ENCODE measurements around the gene SLC37A2.

SLC37A2 gene

DNA sequence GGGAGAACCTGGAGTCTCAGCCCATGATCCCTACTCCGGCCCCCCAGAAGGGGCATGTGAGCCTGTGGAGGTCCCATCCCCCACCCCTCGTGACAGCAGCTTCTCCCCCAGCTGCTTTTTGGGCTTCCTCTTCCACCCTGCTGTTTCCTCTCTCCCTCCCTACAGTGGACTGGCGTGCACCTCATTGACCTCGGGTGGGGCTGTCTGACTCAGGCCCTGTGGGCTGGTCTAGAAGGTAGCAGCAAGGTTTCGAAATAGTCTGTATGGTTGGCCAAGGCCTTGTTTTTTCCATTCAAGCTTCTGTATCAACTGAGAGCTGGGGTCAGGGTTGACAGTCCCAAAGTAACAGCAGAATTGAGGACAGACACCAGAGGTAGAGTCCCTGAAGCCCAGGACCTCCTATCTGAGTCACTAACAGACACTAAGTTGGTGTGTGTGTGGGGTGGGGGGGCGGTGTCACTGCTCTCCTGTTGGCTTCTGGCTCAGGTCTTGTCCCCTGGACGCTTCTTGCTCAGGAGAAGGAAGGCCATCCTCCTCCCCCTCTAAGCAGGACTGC lies 7.7 kb downstream of the SLC37A2 start:
- no peak for DNase-seq (ENCODE audit: extremely low read depth, low read depth)
- TF ChIP-seq, protein P1, sequence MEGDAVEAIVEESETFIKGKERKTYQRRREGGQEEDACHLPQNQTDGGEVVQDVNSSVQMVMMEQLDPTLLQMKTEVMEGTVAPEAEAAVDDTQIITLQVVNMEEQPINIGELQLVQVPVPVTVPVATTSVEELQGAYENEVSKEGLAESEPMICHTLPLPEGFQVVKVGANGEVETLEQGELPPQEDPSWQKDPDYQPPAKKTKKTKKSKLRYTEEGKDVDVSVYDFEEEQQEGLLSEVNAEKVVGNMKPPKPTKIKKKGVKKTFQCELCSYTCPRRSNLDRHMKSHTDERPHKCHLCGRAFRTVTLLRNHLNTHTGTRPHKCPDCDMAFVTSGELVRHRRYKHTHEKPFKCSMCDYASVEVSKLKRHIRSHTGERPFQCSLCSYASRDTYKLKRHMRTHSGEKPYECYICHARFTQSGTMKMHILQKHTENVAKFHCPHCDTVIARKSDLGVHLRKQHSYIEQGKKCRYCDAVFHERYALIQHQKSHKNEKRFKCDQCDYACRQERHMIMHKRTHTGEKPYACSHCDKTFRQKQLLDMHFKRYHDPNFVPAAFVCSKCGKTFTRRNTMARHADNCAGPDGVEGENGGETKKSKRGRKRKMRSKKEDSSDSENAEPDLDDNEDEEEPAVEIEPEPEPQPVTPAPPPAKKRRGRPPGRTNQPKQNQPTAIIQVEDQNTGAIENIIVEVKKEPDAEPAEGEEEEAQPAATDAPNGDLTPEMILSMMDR (IDR thresholded peaks at IDR 0.05; ENCODE audit: low read depth, low read length) = no peak

DNA sequence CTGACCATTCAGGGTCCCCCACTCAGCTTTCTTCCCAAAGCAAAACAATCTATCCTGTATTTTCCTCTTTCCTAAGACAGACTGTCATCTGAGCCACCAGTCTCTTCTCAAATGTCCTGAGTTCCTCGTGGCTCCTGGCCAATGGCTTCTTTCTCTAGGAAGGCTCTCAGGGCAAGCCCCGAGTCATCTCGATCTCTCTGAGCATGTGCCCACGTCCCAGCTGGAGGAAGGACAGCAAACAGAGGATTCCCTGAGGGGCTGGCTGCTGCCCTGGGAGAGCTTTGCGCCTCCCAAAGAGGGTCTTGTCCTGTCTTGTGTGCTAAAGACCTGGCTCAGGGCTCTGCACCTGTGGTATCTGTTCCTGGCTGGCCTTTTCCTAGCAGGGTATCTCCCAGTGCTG lies 8.3 kb downstream of the SLC37A2 start:
- no peak for DNase-seq (ENCODE audit: extremely low read depth, low read depth)
- TF ChIP-seq, protein P1 (IDR thresholded peaks at IDR 0.05; ENCODE audit: low read depth, low read length) = no peak

DNA sequence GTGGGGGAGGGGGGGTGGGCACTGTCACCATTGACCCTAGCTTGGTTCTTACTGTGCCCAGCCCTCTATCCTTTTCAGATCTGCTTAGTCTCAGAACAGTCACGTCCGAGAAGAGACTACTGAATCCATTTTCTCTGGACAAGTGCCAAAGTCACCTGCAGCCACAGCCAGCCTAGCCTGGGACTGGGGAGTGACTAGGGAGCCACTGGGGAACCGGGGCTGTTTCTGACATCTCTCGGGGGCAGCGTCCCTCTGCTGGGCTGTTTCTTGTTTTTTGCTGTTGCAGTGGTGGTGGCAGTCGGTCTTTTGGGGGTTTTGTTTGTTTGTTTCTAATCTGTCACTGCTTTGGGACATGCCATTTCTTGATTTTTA lies 8.7 kb downstream of the SLC37A2 start:
- TF ChIP-seq, protein P1 (IDR thresholded peaks at IDR 0.05; ENCODE audit: low read depth, low read length) = no peak
- DNase-seq (ENCODE audit: extremely low read depth, low read depth) = no peak

DNA sequence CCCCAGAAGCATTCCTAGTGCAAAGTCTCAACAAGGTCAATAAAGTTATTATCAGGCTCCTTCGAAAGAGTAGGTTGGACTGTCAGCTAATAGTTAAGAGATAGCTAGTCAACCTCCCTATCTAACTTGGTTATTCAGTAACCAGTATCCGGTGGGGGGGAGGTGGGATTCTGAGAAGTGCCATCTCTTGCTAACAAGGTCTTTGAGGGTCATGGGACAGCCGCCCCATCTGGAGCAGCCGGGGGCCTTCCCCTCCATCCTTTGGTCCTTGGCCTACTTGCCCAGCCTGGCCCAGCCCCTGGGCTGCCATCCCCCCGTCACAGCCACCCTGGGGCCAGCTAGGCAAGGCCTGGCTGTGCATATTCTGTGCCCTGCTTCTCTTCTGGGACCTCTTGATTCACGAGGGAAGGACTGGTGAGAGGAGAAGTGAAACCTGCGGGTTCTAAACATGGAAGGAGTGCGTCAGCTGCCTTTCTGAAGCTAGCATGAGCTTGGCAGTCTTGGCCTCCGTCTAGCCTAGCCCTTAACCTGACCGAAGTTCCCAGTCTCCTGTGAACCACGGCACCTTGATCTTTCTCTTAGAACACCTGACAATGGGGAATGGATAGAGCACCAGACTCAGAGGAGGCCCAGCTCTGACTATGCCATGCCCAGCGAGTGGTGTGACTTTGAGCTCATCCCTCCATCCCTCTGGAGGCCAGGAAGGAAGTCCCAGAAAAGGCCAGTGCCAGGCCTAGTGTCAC lies 9.3 kb downstream of the SLC37A2 start:
- DNase-seq (ENCODE audit: extremely low read depth, low read depth) = no peak
- TF ChIP-seq, protein P1 (IDR thresholded peaks at IDR 0.05; ENCODE audit: low read depth, low read length) = no peak

DNA sequence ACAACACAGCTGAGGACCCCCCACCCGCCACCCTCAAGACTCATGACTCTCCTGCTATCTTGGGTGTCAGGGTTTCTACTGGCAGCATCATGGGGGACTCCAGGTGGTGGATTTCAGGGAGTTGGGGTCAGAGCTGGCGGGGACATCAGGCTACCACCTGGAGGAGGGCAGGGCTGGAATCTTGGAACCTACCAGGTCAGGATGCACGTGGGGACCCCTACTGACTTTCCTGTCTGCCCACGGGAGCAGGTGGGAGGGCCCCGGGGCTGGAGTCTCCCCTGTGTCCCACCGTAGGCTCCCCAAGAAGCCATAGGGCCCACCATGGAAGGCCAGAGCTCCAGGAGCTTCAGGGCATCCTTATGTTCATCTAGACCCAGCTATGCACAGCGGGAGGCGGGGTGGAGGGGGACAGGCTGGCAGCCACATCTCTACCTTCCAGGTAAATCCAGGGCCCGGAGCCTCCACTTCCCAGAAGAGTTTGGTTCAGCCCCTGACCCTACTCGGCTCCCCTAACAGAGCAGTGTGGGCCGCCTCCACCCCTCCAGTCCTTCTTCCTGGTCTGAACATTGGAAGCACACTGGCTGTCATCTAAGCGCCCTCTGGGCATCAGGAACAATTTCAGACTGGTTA lies 10.0 kb downstream of the SLC37A2 start:
- DNase-seq (ENCODE audit: extremely low read depth, low read depth) = no peak

DNA sequence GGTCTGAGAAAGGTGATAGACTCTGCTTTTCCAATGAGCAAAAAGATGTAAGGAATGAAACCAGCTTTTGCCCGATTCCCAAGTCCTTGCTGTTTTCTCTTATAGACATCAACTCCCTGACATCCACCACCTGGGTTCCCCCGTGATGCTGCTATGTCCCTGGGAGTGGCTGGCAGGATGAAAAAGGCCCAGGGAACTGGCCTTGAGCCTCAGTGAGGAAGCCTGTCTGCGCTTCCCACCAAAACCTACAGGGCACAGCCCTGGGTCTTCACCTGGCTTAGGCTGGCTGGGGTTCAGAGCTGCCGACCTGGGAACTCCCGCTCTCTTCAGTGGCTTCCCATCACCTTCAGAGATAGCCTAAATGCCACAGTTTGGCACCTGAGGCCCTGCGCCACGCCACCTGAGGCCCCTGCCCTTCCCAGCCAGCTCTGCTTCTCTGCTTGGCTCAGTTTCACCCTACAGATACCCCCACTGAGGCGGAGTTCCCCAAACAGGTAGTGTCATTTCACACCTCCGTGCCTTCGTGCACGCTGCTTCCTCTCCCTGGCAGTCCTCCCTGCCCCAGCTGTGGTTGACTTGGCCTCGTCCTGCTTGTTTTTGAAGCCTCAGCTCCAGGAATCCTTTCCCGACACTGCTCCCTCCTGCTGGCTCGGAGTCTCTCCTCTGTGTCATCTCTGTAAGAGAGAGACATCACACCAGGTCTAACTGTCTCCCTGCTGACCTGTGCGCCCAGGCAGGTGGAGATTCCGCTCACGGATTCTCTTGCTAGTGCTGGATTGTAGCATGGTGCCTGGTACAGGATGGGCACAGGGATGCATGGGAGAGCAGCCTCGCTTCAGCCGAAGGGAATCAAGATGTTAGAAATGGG lies 10.7 kb downstream of the SLC37A2 start:
- TF ChIP-seq, protein P1 (IDR thresholded peaks at IDR 0.05; ENCODE audit: low read depth, low read length) = no peak
- no peak for DNase-seq (ENCODE audit: extremely low read depth, low read depth)

More for the DNA sequence above, 10.0 kb downstream of the SLC37A2 start:
- TF ChIP-seq, protein P1 (IDR thresholded peaks at IDR 0.05; ENCODE audit: low read depth, low read length) = no peak

Data from AG09319 (cell line).